Activated T-helper 2 cell treated with anti-CD3 and anti-CD28 coated beads, Interferon-gamma antibody, Interleukin-2, Interleukin-4, amounts not matched to agents 10 μg/mL and 5 μg/mL and 100 μg/mL, durations not matched to agents 14 hours and 24 hours and 36 hours (primary cell): ENCODE measurements around the gene CLVS2. TPM values are rescaled to one million over a fixed set of nuclear protein-coding genes. Genes with fewer than 3 reads are reported as not detected.

Experiments
- DNase-seq: peaks from one replicate; pipeline ENCODE4 v3.0.0; 2021; ENCODE audit warnings: low spot score
- H3K27ac Mint-ChIP-seq: one replicate; pipeline ENCODE4 v1.8.0; 2021; ENCODE audit warnings: mixed read lengths
- H3K27me3 Mint-ChIP-seq: one replicate; pipeline ENCODE4 v1.8.0; 2021; ENCODE audit warnings: low read depth, mixed read lengths
- H3K36me3 Mint-ChIP-seq: one replicate; pipeline ENCODE4 v1.8.0; 2021; ENCODE audit warnings: low read depth, mixed read lengths
- H3K4me1 Mint-ChIP-seq: one replicate; pipeline ENCODE4 v1.8.0; 2021; ENCODE audit warnings: low read depth, mixed read lengths
- H3K4me3 Mint-ChIP-seq: one replicate; pipeline ENCODE4 v1.8.0; 2021; ENCODE audit warnings: low read depth, mild to moderate bottlenecking, moderate library complexity, mixed read lengths
- H3K9me3 Mint-ChIP-seq: one replicate; pipeline ENCODE4 v1.8.0; 2021; ENCODE audit warnings: mixed read lengths
- intact Hi-C: fragments of 100-400 bp; cut with micrococcal nuclease; formaldehyde crosslinking; loops from one replicate; pipeline ENCODE4 v1.15.1; 2023
- total RNA-seq: library from RNA; stranded (reverse); gene quantifications from 2 replicates; pipeline ENCODE4 v1.2.3, GENCODE V29; 2022

The CLVS2 gene
- total RNA-seq, 1 donor from 2014 or later = not detected

DNA sequence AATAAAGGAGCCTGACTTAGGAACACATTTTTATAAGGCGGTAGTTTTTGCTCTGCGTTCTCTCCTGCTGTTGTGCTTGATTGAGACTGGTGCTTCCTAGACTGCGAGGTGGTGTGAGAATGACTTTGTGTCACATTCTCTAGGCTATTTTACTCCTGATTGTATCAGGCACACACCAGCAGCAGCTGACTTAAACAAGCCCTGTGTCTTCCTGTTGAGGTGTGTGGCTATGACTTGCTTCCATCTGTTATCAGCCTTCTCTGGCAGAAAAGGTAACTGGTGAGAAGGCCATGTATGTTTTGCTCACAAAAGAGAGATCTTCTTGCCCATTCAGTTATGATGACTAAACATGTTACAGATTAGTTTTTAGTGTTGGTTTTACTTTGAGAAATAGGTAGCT is 43.4 kb downstream of the CLVS2 start:
- no peak for DNase-seq
- H3K4me1 Mint-ChIP-seq = no peaks in the 10 kb centered on the region
- no peak overlapping the region for H3K27ac Mint-ChIP-seq
- H3K9me3 Mint-ChIP-seq = no peaks in the 10 kb centered on the region
- intact Hi-C loops = no loop called here
- H3K36me3 Mint-ChIP-seq = no peaks in the 10 kb centered on the region
- H3K27me3 Mint-ChIP-seq = no peaks in the 10 kb centered on the region
- no peak overlapping the region for H3K4me3 Mint-ChIP-seq

GRCh38 chr6:123042401-123042800 is 46.4 kb downstream of the CLVS2 start:
- H3K36me3 Mint-ChIP-seq = no peaks in the 10 kb centered on the region
- H3K9me3 Mint-ChIP-seq = no peaks in the 10 kb centered on the region
- H3K4me1 Mint-ChIP-seq = no peaks in the 10 kb centered on the region
- no peaks in the 10 kb centered on the region for H3K27me3 Mint-ChIP-seq
- no peak for DNase-seq
- H3K4me3 Mint-ChIP-seq = no peak overlapping the region
- no peak overlapping the region for H3K27ac Mint-ChIP-seq
- intact Hi-C loops = no loop called here

DNA sequence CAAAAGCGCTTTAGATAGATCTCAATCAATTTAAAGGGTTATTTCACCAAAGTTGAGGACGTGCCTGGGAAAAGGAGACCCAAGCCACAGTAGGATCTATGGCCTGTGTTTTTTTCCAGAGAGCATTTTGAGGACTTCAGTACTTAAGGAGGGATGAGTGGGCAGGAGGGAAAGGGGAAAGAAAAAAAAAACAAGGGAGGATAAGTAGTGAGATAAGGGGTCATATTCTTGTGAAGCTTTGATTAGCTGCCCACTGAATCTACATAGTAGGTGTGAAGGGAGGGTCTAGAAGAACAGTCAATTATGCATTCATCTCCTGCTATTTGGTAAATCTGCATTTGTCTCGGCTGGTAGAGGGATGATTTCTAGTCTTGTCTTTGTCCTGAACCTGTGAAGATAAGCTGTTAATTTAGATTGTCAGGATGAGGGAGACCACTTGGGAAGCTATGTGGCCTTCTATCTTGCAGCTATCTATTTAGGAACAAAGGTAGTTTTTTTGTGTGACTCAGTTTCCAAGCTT is 48.4 kb downstream of the CLVS2 start:
- Mint-ChIP-seq H3K27ac (no peak overlapping the region), H3K27me3 (no peaks in the 10 kb centered on the region), H3K9me3 (no peaks in the 10 kb centered on the region), H3K4me1 (no peaks in the 10 kb centered on the region), H3K4me3 (no peak overlapping the region), H3K36me3 (no peaks in the 10 kb centered on the region)
- DNase-seq = no peak
- intact Hi-C loops = no loop called here

DNA sequence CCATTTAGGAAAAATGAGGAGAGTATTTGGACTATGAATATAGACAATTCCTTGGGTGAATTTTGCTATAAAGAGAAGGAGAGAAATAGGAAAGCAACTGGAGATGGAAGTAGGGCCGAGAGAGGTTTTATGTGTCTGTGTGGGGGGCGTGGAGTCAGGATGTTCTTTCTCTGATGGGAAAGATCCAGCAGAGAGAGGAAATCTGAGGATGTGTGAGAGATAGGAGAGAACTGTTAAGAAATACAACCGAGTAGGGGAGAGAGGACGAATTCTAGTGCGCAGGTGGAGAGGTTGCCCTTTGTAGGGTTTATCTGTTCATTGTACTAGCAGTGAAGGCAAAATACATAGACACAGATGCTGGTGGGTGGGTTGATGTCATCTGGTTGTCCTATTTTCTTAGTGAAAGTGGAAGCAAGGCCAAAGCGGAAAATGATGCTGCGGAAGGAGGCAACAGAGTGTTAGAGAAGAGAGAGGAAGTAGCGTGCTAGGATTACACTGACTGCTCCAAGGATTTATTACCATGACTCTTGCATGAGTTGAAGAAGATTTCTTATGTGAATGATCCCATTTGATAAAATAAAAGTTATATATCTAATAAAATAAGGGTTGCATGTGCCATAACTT is 57.7 kb downstream of the CLVS2 start:
- H3K27ac Mint-ChIP-seq = no peak overlapping the region
- DNase-seq = no peak
- no peaks in the 10 kb centered on the region for H3K27me3 Mint-ChIP-seq
- no peaks in the 10 kb centered on the region for H3K9me3 Mint-ChIP-seq
- no peak overlapping the region for H3K4me3 Mint-ChIP-seq
- H3K4me1 Mint-ChIP-seq = no peaks in the 10 kb centered on the region
- intact Hi-C loops = no loop called here
- H3K36me3 Mint-ChIP-seq = no peaks in the 10 kb centered on the region

DNA sequence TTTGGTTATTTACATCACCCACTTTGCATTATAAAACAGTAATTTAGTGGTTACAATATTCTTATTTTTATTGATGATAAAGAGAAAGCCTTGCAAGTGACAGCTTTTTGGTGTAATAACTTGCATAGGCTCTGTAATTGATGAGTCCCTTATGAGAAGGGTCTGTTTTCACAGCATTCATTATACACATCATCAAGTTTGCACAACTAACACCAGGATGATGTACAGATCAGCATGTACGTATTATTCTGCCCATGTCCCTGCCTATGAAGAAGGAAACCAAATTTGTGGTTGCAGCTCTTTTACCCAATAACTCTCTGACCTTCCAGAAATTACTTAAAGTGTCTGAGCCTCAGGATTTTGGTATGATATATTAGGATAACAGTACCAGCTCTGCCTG is 59.2 kb downstream of the CLVS2 start:
- intact Hi-C loops = no loop called here

GRCh38 chr6:123062670-123063069 is 66.6 kb downstream of the CLVS2 start:
- intact Hi-C loops = no loop called here
- no peak overlapping the region for H3K4me3 Mint-ChIP-seq
- DNase-seq = no peak
- peaks cover 9% of the 10 kb centered on the region for H3K4me1 Mint-ChIP-seq
- H3K36me3 Mint-ChIP-seq = no peaks in the 10 kb centered on the region
- no peaks in the 10 kb centered on the region for H3K27me3 Mint-ChIP-seq
- no peaks in the 10 kb centered on the region for H3K9me3 Mint-ChIP-seq
- H3K27ac Mint-ChIP-seq = no peak overlapping the region

More for the DNA sequence above, 59.2 kb downstream of the CLVS2 start:
- Mint-ChIP-seq H3K27ac (no peak overlapping the region), H3K36me3 (no peaks in the 10 kb centered on the region), H3K9me3 (no peaks in the 10 kb centered on the region), H3K4me1 (no peaks in the 10 kb centered on the region), H3K27me3 (no peaks in the 10 kb centered on the region), H3K4me3 (no peak overlapping the region)
- no peak for DNase-seq

GRCh38 chr6:123064038-123064437 is 68.0 kb downstream of the CLVS2 start:
- intact Hi-C loops = no loop called here
- no peaks in the 10 kb centered on the region for H3K9me3 Mint-ChIP-seq
- no peak overlapping the region for H3K27ac Mint-ChIP-seq
- no peaks in the 10 kb centered on the region for H3K36me3 Mint-ChIP-seq
- peaks cover 9% of the 10 kb centered on the region for H3K4me1 Mint-ChIP-seq
- no peaks in the 10 kb centered on the region for H3K27me3 Mint-ChIP-seq
- H3K4me3 Mint-ChIP-seq = no peak overlapping the region
- no peak for DNase-seq

DNA sequence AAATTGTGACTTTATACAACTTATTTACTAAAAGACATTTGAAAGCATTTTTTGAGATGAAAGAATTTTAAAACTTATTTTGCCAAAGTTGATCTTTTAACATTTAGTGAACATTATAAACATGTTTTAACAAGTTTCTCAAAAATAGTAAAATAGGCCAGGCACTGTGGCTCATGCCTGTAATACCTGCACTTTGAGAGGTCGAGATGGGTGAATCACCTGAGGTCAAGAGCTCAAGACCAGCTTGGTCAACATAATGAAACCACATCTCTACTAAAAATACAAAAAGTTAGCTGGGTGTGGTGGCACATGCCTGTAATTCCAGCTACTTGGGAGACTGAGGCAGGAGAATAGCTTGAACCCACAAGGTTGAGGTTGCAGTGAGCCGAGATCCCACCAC is 78.6 kb downstream of the CLVS2 start:
- DNase-seq = no peak
- Mint-ChIP-seq H3K27ac (no peak overlapping the region), H3K9me3 (no peaks in the 10 kb centered on the region), H3K36me3 (no peaks in the 10 kb centered on the region), H3K4me1 (no peaks in the 10 kb centered on the region), H3K4me3 (no peak overlapping the region), H3K27me3 (no peaks in the 10 kb centered on the region)
- intact Hi-C loops = no loop called here

DNA sequence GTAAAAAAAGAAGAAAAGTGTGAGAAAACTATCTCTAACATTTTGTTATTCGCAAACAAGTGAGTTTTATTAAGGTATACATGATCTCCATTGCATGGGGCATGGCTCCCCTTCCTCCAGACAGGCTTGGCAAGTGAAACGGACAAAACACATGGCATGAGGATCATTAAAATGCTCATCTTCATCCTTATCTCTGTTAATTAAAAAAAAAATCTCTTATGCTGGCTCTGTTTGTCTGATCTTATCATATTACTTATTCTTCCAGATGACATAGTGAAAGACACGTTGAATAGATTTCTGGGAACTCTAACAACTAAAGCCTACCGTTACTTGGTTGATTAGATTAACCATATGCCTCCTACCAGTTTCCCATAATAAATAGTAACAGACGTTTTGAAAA is 89.4 kb downstream of the CLVS2 start:
- no peaks in the 10 kb centered on the region for H3K9me3 Mint-ChIP-seq
- no peaks in the 10 kb centered on the region for H3K4me1 Mint-ChIP-seq
- no peak overlapping the region for H3K4me3 Mint-ChIP-seq
- H3K27ac Mint-ChIP-seq = no peak overlapping the region
- H3K27me3 Mint-ChIP-seq = no peaks in the 10 kb centered on the region
- DNase-seq = no peak
- H3K36me3 Mint-ChIP-seq = no peaks in the 10 kb centered on the region
- intact Hi-C loops = no loop called here

GRCh38 chr6:123089226-123089625 is 93.2 kb downstream of the CLVS2 start:
- DNase-seq = no peak

DNA sequence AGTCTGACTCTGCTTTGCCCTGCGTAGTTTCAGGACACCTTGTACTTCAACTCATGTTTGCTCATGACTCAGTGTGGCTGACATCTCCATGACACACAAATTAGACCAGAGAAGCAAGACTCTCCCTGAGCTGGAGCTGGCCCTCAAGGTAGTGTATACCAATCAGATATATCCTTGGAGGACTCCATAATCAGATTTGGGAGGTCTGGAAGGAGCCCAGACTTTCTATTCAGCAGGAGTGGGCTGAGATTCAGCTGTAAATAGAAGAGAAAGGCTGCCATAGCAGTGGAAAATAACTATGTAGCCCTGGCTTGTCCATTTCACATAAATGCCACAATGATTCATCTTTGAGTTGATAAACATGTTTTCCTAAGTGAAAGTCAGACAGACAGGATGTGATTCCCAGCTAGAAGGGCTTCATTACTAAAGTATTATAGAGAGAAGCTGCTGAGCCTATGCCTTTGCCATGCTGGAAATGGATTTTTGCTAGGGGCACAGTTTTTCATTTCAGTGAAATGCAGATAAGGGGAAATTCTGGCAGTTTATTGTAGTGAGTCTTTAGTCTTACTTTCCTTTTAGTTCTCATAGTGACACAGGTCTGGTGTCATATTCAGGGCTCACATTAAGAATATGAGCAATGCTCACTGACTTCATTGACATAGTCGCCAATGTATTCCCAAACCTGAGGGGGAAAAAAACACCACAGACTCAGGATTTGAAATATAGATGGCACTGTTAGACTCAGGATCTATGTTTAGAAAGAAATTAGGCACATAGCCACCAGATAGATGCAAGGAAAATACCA is 95.3 kb downstream of the CLVS2 start:
- Mint-ChIP-seq H3K27ac (no peak overlapping the region), H3K9me3 (no peaks in the 10 kb centered on the region), H3K27me3 (no peaks in the 10 kb centered on the region), H3K4me1 (no peaks in the 10 kb centered on the region), H3K4me3 (no peak overlapping the region), H3K36me3 (no peaks in the 10 kb centered on the region)
- intact Hi-C loops = no loop called here
- no peak for DNase-seq

More at GRCh38 chr6:123089226-123089625, 93.2 kb downstream of the CLVS2 start:
- H3K4me1 Mint-ChIP-seq = no peaks in the 10 kb centered on the region
- H3K9me3 Mint-ChIP-seq = no peaks in the 10 kb centered on the region
- no peak overlapping the region for H3K4me3 Mint-ChIP-seq
- no peak overlapping the region for H3K27ac Mint-ChIP-seq
- intact Hi-C loops = no loop called here
- no peaks in the 10 kb centered on the region for H3K27me3 Mint-ChIP-seq
- H3K36me3 Mint-ChIP-seq = no peaks in the 10 kb centered on the region

DNA sequence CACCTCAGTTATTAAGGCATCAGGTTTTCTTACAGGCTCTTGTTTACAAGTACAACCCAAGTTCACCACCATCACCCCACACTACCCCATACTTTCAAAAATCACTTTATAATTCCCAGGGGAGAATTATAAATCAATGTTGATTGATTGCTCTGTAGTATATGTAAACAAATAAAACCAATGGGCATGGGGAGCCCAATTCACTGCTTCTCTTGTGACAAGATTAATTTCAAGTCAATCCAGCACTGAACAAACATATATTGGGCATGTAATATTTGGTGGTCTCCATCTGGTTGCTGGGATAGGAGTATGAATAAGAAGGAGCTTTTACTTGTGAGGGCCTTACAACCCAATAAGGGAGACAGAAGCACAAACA is 95.8 kb downstream of the CLVS2 start:
- Mint-ChIP-seq H3K27ac (no peak overlapping the region), H3K4me3 (no peak overlapping the region), H3K27me3 (no peaks in the 10 kb centered on the region), H3K9me3 (no peaks in the 10 kb centered on the region), H3K36me3 (no peaks in the 10 kb centered on the region), H3K4me1 (no peaks in the 10 kb centered on the region)
- no peak for DNase-seq
- intact Hi-C loops = no loop called here

DNA sequence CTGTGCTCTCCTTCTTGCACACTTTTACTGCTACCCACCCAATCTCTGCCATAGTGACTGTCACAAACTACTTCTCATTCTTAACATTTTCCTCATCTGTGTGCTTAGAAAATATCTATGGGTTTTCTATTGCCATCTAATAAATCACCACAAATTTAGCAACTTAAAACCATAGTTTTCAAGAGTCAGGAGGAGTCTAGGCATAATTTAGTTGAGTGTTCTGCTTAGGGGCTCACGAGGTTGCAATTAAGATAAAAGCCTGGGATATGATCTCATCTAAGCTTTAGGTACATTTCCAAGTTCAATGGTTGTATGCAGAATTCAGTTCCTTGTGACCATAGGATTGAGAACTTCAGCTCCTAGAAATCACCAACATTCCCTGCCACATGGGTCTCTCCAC is 98.8 kb downstream of the CLVS2 start:
- H3K27ac Mint-ChIP-seq = no peak overlapping the region
- H3K36me3 Mint-ChIP-seq = no peaks in the 10 kb centered on the region
- H3K4me3 Mint-ChIP-seq = no peak overlapping the region
- H3K9me3 Mint-ChIP-seq = no peaks in the 10 kb centered on the region
- no peaks in the 10 kb centered on the region for H3K4me1 Mint-ChIP-seq
- no peaks in the 10 kb centered on the region for H3K27me3 Mint-ChIP-seq
- intact Hi-C loops = no loop called here
- DNase-seq = no peak
